Stomach (tissue), 4 donors: ENCODE data around the gene OGFR.

Experiments
- EP300 ChIP-seq: sonication (generic); formaldehyde crosslinking; IDR thresholded peaks from one replicate; pipeline ENCODE4 v1.6.1; 2017; ENCODE audit warnings: antibody characterized with exemption
- POLR2A ChIP-seq, 4 donors: fragments of 450-650 bp; IDR thresholded peaks; one replicate each; pipeline ENCODE4 v1.6.1; 2016; ENCODE audit warnings: antibody characterized with exemption in 4 of 4, control low read depth in 2 of 4, mild to moderate bottlenecking in 1 of 4, moderate library complexity in 1 of 4
- POLR2AphosphoS5 ChIP-seq, 3 donors: sonication (generic); formaldehyde crosslinking; IDR thresholded peaks; one replicate each; pipeline ENCODE4 v1.6.1; 2016; ENCODE audit warnings: antibody characterized with exemption in 3 of 3
- TF ChIP-seq, protein P1 (sequence below), 7 experiments: fragments of 450-650 bp in 4 of 7; fragments of 200-600 bp in 3 of 7; sonication (generic) in 3 of 7; IDR thresholded peaks; one replicate each; pipeline ENCODE4 v1.5.1; 2016 to 2019; ENCODE audit warnings: antibody characterized with exemption in 7 of 7, control low read depth in 2 of 7, mild to moderate bottlenecking in 1 of 7

DNA sequence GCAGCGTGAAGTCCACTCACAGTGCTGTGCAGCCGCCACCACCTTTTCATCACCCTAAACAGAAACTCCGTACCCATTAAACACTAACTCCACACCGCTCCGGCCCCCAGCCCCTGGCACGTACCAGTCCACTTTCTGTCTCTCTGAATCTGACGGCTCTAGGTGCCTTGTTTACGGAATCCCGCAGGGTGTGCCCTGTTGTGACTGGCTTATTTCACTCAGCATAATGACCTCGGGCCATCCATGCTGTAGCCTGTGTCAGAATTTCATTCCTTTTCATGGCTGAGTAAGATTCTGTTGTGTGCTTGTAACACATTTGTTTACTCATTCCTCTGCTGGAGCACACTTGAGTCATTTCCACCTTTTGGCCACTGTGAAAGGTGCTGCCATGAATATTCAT lies 39.0 kb downstream of the OGFR start:
- TF ChIP-seq, protein P1, sequence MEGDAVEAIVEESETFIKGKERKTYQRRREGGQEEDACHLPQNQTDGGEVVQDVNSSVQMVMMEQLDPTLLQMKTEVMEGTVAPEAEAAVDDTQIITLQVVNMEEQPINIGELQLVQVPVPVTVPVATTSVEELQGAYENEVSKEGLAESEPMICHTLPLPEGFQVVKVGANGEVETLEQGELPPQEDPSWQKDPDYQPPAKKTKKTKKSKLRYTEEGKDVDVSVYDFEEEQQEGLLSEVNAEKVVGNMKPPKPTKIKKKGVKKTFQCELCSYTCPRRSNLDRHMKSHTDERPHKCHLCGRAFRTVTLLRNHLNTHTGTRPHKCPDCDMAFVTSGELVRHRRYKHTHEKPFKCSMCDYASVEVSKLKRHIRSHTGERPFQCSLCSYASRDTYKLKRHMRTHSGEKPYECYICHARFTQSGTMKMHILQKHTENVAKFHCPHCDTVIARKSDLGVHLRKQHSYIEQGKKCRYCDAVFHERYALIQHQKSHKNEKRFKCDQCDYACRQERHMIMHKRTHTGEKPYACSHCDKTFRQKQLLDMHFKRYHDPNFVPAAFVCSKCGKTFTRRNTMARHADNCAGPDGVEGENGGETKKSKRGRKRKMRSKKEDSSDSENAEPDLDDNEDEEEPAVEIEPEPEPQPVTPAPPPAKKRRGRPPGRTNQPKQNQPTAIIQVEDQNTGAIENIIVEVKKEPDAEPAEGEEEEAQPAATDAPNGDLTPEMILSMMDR (IDR thresholded peaks at IDR 0.05), result no peak
- TF ChIP-seq EP300 (no peak), POLR2AphosphoS5 (IDR thresholded peaks at IDR 0.05) (no peak), POLR2A (IDR thresholded peaks at IDR 0.05) (no peak)
